ENCODE results near the gene KPNB1. TPM values are rescaled to one million over a fixed set of nuclear protein-coding genes. Genes with fewer than 3 reads are reported as not detected.

The KPNB1 gene
- total RNA-seq, 4 donors from 2014 or later, result 164 to 205 (median 181) TPM

- Histone ChIP-seq H3K36me3 (peaks cover 0 to 10% (median 0%) of the 10 kb centered on the region in 3 donors), H3K27ac (peak within 1 kb of the TSS; percentile 88 to 93 (median 91)), H3K27me3 (no peaks in the 10 kb centered on the region), H3K4me1 (peaks cover 0 to 33% (median 12%) of the 10 kb centered on the region in 4 donors), H3K4me3 (peak within 1 kb of the TSS; percentile 91 to 99 (median 92)), H3K9me3 (no peaks in the 10 kb centered on the region)
- DNase-seq (ENCODE audit: low spot score in 2 of 2), result no peak
- WGBS, 2 donors, result 0 to 1% methylated on average over 30 to 45 of the region's 87 CpGs
- TF ChIP-seq CTCF (IDR thresholded peaks at IDR 0.05) (no peak), POLR2A (IDR thresholded peaks at IDR 0.05) (no peak)
Measured at GRCh38 chr17:47693731-47694580, 44.2 kb downstream of the KPNB1 start, which contains the start of gene TBKBP1. TBKBP1 (plus strand) TSS chr17:47694161; CDS start chr17:47696113, 1,952 bp downstream.

- TF ChIP-seq CTCF (IDR thresholded peaks at IDR 0.05), result no peak
- peak in 1 of 2 donors; percentile 53 for TF ChIP-seq EP300 (IDR thresholded peaks at IDR 0.05)
- TF ChIP-seq POLR2A (IDR thresholded peaks at IDR 0.05), result no peak
- peaks cover 0 to 18% (median 0%) of the 10 kb centered on the region in 3 donors for H3K36me3 ChIP-seq
- 1 to 2% methylated on average over 40 to 49 of the region's 65 CpGs for WGBS, 2 donors
- DNase-seq (ENCODE audit: low spot score in 2 of 2), result peak; percentile 58 to 60
- peaks cover 0 to 33% (median 12%) of the 10 kb centered on the region in 4 donors for H3K4me1 ChIP-seq
- no peaks in the 10 kb centered on the region for H3K27me3 ChIP-seq
- H3K4me3 ChIP-seq, result peak overlapping the region; percentile 91 to 99 (median 92)
- no peaks in the 10 kb centered on the region for H3K9me3 ChIP-seq
- H3K27ac ChIP-seq, result peak overlapping the region; percentile 88 to 93 (median 91)
Measured at GRCh38 chr17:47694581-47695428, 45.1 kb downstream of the KPNB1 start.

- Histone ChIP-seq H3K27ac (peak overlapping the region; percentile 88 to 93 (median 91)), H3K4me3 (peak overlapping the region; percentile 91 to 99 (median 92)), H3K4me1 (peaks cover 0 to 33% (median 12%) of the 10 kb centered on the region in 4 donors), H3K9me3 (no peaks in the 10 kb centered on the region), H3K27me3 (no peaks in the 10 kb centered on the region), H3K36me3 (peaks cover 0 to 25% (median 0%) of the 10 kb centered on the region in 3 donors)
- WGBS, 2 donors, result 45 to 51% methylated on average over 30 to 36 of the region's 47 CpGs
- DNase-seq (ENCODE audit: low spot score in 2 of 2), result peak; percentile 23 to 24
- TF ChIP-seq EP300 (IDR thresholded peaks at IDR 0.05) (no peak), POLR2A (IDR thresholded peaks at IDR 0.05) (no peak), CTCF (IDR thresholded peaks at IDR 0.05) (no peak)
Measured at GRCh38 chr17:47695429-47696376, 46.0 kb downstream of the KPNB1 start.

GRCh38 chr17:47696717-47697642, 47.3 kb downstream of the KPNB1 start:
- TF ChIP-seq EP300 (IDR thresholded peaks at IDR 0.05) (no peak), CTCF (IDR thresholded peaks at IDR 0.05) (no peak), POLR2A (IDR thresholded peaks at IDR 0.05) (no peak)
- Histone ChIP-seq H3K36me3 (peaks cover 0 to 29% (median 0%) of the 10 kb centered on the region in 3 donors), H3K4me1 (peaks cover 0 to 39% (median 12%) of the 10 kb centered on the region in 4 donors), H3K4me3 (no peak overlapping the region), H3K27ac (no peak overlapping the region), H3K27me3 (no peaks in the 10 kb centered on the region), H3K9me3 (no peaks in the 10 kb centered on the region)
- no peak for DNase-seq (ENCODE audit: low spot score in 2 of 2)
- 56 to 66% methylated on average over 7 to 11 of the region's 11 CpGs for WGBS, 2 donors

All from tibial nerve (tissue), 4 donors.